Measurements from ENCODE around the gene ABL1.

The ABL1 gene

DNA sequence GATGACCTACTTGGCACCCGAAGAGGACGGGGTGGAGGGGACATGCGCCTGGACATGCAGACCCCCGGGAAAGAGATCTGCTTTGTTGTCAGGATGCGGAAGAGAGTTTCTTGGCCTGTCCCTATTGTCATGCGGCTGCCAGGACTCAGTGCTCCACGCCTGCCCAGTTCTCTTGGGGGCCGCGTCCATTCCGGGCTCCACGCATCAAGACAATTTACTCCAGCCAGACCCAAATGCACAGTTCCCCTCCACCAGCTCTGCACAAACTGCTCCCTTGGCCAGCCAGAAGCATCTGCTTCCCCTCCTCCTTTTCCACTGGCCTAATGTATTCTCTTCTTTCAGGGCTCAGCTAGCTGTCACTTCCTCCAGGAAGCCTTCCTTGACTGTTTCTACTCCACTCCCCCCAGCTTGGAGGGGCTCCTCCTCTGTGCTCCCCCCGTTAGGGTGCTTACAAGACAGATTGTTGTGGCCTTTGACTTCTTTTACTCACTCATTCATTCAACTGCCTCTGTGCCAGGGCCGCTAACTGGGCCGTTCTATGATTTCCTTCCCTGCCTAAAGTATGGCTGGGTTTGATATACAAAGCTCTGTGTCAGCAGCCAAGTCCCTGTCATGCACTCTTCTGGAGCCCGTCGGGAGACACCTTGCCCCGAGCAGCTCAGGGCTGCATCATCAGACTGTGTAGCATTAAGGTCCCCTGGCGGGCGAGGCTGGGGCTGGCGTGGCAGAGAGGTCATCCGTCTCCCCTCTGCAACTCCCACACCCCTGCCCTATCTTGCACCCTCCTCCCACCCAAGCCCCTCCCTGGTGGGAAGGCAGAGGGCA is 97.4 kb downstream of the ABL1 start:
- no peak for DNase-seq (ENCODE audit: low read depth)

DNA sequence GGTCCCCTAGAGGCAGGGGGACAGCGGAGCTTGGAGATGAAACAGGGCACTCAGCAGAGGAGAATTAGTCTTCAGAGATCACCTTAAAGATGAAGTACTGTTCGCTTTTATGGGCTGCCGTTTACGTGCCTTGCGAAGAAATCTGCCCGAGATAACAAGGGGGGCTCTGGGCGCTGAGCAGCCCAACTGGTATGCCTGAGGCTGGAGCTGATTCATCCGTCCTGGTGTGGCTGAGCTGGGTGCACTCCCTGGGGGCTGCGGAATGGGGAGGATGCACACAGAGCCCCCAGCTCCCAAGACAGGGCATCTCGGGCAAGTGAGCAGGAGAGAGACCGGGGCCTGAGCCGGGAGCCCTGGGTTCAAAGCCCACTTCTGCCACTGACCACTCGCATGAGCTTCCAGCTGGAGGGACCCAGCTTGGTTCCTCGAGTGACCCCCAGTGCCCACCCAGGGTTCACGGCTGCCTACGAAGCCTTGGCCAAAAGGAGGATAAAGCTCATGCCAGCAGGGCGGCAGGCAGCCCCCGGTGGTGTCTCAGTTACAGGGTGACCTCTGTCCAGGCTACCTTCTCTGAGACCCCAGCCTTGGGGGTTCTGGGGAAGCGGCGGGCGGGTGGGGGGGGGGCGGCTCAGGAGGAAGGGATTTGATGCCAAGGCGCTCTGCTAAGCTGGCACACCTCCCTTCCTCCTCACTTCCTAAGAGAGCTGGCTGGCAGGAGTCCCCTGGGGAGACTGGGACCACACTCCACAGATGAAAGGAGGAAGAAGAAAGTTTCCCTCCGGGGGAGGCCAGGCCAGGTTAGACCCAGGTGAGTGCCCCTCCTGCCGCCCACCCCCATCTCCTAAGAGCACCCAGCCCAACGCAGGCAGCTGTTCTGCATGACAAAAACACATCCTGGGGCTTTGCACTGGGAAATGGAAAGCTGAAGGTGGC is 98.3 kb downstream of the ABL1 start:
- no peak for DNase-seq (ENCODE audit: low read depth)

DNA sequence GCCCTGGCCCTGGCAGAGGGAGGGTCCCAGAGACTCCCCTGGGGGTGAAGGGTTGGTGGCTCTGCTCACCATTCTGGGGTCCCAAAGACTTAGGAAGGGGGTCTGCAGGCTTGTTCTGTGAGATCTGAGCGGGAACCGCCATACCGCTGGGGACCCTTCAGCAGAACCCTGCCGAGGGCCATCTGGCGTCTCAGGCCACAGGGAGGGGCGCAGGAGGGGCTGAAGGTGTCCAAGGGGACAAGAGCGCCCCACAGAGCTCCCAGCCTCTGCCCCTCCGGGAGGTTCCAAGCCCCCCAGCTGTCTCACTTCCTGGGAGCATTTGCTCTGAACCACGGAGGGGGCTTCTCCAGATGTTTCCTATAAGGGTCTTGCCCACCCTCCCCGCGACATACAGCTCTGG is 99.2 kb downstream of the ABL1 start:
- DNase-seq (ENCODE audit: low read depth), result no peak

GRCh38 chr9:130934702-130935647 is 99.9 kb downstream of the ABL1 start:
- no peak for DNase-seq (ENCODE audit: low read depth)

- no peak for DNase-seq (ENCODE audit: low read depth)
These were observed 100.7 kb downstream of the ABL1 start for GRCh38 chr9:130935648-130936271.

GRCh38 chr9:130936285-130937117 is 101.4 kb downstream of the ABL1 start:
- DNase-seq (ENCODE audit: low read depth), result no peak

Measured in activated T-helper 9 cell treated with anti-CD3 and anti-CD28 coated beads, Interleukin-2, amount 50 U/mL, for 16 hours (primary cell).